Stimulated activated CD4-positive, alpha-beta T cell treated with anti-CD3 and anti-CD28 coated beads, TNF-alpha, amount 100 ng/mL, for 48 hours (primary cell): ENCODE data around the gene S100A11.

ENCODE experiments used
- DNase-seq, 3 donors: peaks; one replicate each; pipeline ENCODE4 v3.0.0-alpha.2; 2020; ENCODE audit warnings: low read depth in 3 of 3

The S100A11 gene

DNA sequence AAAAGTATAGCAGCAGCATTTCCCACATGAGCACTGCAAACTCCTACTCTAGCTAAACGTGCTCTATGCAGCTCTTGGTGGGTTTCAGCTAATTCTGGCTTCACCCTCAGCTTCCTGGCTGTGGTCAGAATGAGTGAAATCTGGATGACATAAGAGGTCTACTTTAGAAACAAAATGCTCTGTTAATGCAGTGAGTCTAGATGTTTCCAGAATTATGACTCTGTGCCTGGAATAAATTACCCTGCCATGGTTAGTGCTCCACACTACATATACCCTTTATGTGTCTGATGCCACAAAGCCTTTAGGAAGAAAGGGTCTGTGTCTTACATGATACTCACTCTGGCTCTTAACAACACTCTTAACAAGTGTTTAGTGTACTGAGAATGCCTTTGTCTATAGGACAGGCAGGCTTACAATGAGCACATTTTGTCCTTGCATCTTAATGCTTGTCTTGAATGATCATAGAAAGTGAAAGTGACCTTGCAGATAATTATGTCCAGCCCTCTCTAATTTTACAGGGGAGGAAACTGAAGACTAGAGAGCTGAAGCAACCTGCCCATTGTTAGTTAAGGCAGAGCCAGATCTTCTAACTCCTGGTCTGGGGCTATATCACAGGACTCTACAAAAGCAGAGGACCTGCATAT, 52.4 kb downstream of the S100A11 start:
- no peak for DNase-seq
